Measurements from ENCODE around the gene SH3PXD2B.

DNA sequence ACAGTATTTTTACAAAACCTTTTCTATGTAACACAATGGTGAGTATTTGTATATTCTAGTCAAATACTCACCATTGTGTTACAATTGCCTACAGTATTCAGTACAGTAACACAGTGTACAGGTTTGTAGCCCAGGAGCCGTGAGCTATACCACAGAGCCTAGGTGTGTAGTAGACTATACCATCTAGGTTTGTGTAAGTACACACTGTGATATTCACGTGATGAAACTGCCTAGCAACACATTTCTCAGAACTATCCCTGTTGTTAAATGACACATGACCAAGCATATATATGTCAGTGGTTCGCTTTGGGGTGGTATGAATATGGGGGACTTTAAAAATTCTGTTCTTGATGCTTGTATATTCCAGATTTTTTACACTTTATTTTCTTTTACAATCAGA lies 21.3 kb downstream of the SH3PXD2B start:
- no peak for TF ChIP-seq POLR2A (IDR thresholded peaks at IDR 0.05; ENCODE audit: low read depth, low read length)
- TF ChIP-seq, protein P1, sequence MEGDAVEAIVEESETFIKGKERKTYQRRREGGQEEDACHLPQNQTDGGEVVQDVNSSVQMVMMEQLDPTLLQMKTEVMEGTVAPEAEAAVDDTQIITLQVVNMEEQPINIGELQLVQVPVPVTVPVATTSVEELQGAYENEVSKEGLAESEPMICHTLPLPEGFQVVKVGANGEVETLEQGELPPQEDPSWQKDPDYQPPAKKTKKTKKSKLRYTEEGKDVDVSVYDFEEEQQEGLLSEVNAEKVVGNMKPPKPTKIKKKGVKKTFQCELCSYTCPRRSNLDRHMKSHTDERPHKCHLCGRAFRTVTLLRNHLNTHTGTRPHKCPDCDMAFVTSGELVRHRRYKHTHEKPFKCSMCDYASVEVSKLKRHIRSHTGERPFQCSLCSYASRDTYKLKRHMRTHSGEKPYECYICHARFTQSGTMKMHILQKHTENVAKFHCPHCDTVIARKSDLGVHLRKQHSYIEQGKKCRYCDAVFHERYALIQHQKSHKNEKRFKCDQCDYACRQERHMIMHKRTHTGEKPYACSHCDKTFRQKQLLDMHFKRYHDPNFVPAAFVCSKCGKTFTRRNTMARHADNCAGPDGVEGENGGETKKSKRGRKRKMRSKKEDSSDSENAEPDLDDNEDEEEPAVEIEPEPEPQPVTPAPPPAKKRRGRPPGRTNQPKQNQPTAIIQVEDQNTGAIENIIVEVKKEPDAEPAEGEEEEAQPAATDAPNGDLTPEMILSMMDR (conservative IDR thresholded peaks at IDR 0.05; ENCODE audit: low read depth, low read length), result no peak
- TF ChIP-seq BHLHE40 (IDR thresholded peaks at IDR 0.05; ENCODE audit: low read depth, low read length), result no peak
- no peak for TF ChIP-seq MXI1 (IDR thresholded peaks at IDR 0.05; ENCODE audit: borderline replicate concordance, low read depth, low read length)
- TF ChIP-seq NFE2L2 (IDR thresholded peaks at IDR 0.05; ENCODE audit: low read depth, low read length), result no peak
- no peak for TF ChIP-seq CEBPB (IDR thresholded peaks at IDR 0.05; ENCODE audit: low read depth, low read length)
- TF ChIP-seq SMC3 (IDR thresholded peaks at IDR 0.05; ENCODE audit: low read depth, low read length), result no peak
- TF ChIP-seq FOS (IDR thresholded peaks at IDR 0.05; ENCODE audit: low read depth, low read length), result no peak
- no peak for TF ChIP-seq USF2 (IDR thresholded peaks at IDR 0.05; ENCODE audit: low read depth, low read length)
- TF ChIP-seq MAFK (IDR thresholded peaks at IDR 0.05; ENCODE audit: low read depth, low read length), result no peak
- no peak for TF ChIP-seq RAD21 (IDR thresholded peaks at IDR 0.05; ENCODE audit: low read length)
- no peak for TF ChIP-seq ELK1 (IDR thresholded peaks at IDR 0.05; ENCODE audit: borderline replicate concordance, low read depth, low read length)

Measured in IMR-90 (cell line).